ENCODE measurements around the gene IFFO2. TPM values are rescaled to one million over a fixed set of nuclear protein-coding genes. Genes with fewer than 3 reads are reported as not detected.

Gene IFFO2
- total RNA-seq = 10 to 100 TPM; 24.8 to 27.7 TPM

- DNase-seq (ENCODE audit: low spot score) (peak; percentile 91), ATAC-seq (ENCODE audit: insufficient number of reproducible peaks, low FRiP score, low read depth) (peak; percentile 77)
- Histone ChIP-seq H3K36me3 (no peaks in the 10 kb centered on the region), H3K27me3 (replicated peaks; ENCODE audit: insufficient read depth) (no peaks in the 10 kb centered on the region), H3K4me3 (peak within 1 kb of the TSS; percentile 91), H3K4me1 (ENCODE audit: control insufficient read depth in 1 of 2, low read depth in 2 of 2) (peaks cover 21 to 43% of the 10 kb centered on the region in 2 donors), H3K9me3 (no peaks in the 10 kb centered on the region), H3K27ac (peak within 1 kb of the TSS; percentile 69 to 97)
- TF ChIP-seq CTCF (IDR thresholded peaks at IDR 0.05) = no peak
Observed at GRCh38 chr1:18956193-18957135, at the start of gene IFFO2. Gene IFFO2 (minus strand): TSS chr1:18956676. CDS start chr1:18956332, 344 bp downstream.

GRCh38 chr1:19006000-19006399 lies 49.5 kb upstream of the IFFO2 start:
- H3K27ac ChIP-seq = no peak overlapping the region
- H3K36me3 ChIP-seq = no peaks in the 10 kb centered on the region
- no peaks in the 10 kb centered on the region for H3K27me3 ChIP-seq (replicated peaks; ENCODE audit: insufficient read depth)
- H3K4me1 ChIP-seq (ENCODE audit: control insufficient read depth in 1 of 2, low read depth in 2 of 2) = peaks cover 10 to 12% of the 10 kb centered on the region in 2 donors
- no peak for DNase-seq (ENCODE audit: low spot score)
- no peak overlapping the region for H3K4me3 ChIP-seq
- ATAC-seq (ENCODE audit: insufficient number of reproducible peaks, low FRiP score, low read depth) = no peak
- no peak for TF ChIP-seq CTCF (IDR thresholded peaks at IDR 0.05)
- H3K9me3 ChIP-seq = no peaks in the 10 kb centered on the region

GRCh38 chr1:19003371-19004290 lies 47.2 kb upstream of the IFFO2 start:
- ATAC-seq (ENCODE audit: insufficient number of reproducible peaks, low FRiP score, low read depth) (no peak), DNase-seq (ENCODE audit: low spot score) (no peak)
- TF ChIP-seq CTCF (IDR thresholded peaks at IDR 0.05) = no peak
- Histone ChIP-seq H3K9me3 (no peaks in the 10 kb centered on the region), H3K36me3 (no peaks in the 10 kb centered on the region), H3K27me3 (replicated peaks; ENCODE audit: insufficient read depth) (no peaks in the 10 kb centered on the region), H3K4me3 (no peak overlapping the region), H3K27ac (no peak overlapping the region), H3K4me1 (ENCODE audit: control insufficient read depth in 1 of 2, low read depth in 2 of 2) (peaks cover 13 to 16% of the 10 kb centered on the region in 2 donors)

GRCh38 chr1:19000065-19000464 lies 43.6 kb upstream of the IFFO2 start:
- Histone ChIP-seq H3K36me3 (no peaks in the 10 kb centered on the region), H3K9me3 (no peaks in the 10 kb centered on the region), H3K27ac (peak overlapping the region; percentile 70 to 78), H3K4me1 (ENCODE audit: control insufficient read depth in 1 of 2, low read depth in 2 of 2) (peaks cover 15 to 27% of the 10 kb centered on the region in 2 donors), H3K27me3 (replicated peaks; ENCODE audit: insufficient read depth) (no peaks in the 10 kb centered on the region), H3K4me3 (no peak overlapping the region)
- DNase-seq (ENCODE audit: low spot score) (no peak), ATAC-seq (ENCODE audit: insufficient number of reproducible peaks, low FRiP score, low read depth) (no peak)
- no peak for TF ChIP-seq CTCF (IDR thresholded peaks at IDR 0.05)

- Histone ChIP-seq H3K4me1 (ENCODE audit: control insufficient read depth in 1 of 2, low read depth in 2 of 2) (peaks cover 15 to 27% of the 10 kb centered on the region in 2 donors), H3K27me3 (replicated peaks; ENCODE audit: insufficient read depth) (no peaks in the 10 kb centered on the region), H3K4me3 (no peak overlapping the region), H3K27ac (peak overlapping the region; percentile 70 to 78), H3K9me3 (no peaks in the 10 kb centered on the region), H3K36me3 (no peaks in the 10 kb centered on the region)
- peak; percentile 45 for ATAC-seq (ENCODE audit: insufficient number of reproducible peaks, low FRiP score, low read depth)
- TF ChIP-seq CTCF (IDR thresholded peaks at IDR 0.05) = no peak
- peak; percentile 21 for DNase-seq (ENCODE audit: low spot score)
Observed at GRCh38 chr1:18999359-18999758, 42.9 kb upstream of the IFFO2 start.
